H9 (cell line): ENCODE measurements around the gene TMEM187. TPM values are rescaled to one million over a fixed set of nuclear protein-coding genes. Genes with fewer than 3 reads are reported as not detected.

Source experiments
- DNase-seq: peaks from one replicate; pipeline ENCODE4 v3.0.0-alpha.2; 2017
- H2AFZ ChIP-seq: one replicate; pipeline ENCODE4 v1.6.1; 2013; ENCODE audit warnings: mild to moderate bottlenecking, low read length, control low read depth, moderate library complexity
- H2AK5ac ChIP-seq: 2 replicates; pipeline ENCODE4 v1.6.1; 2013; ENCODE audit warnings: low read length, control low read depth, mixed read lengths; ENCODE audit not compliant: insufficient read length
- H2BK120ac ChIP-seq: one replicate; pipeline ENCODE4 v1.6.1; 2013; ENCODE audit warnings: low read depth, mild to moderate bottlenecking, low read length, control low read depth, inconsistent platforms; ENCODE audit not compliant: poor library complexity, severe bottlenecking
- H2BK12ac ChIP-seq: 2 replicates; pipeline ENCODE4 v1.6.1; 2013; ENCODE audit warnings: low read length, control low read depth, mixed read lengths, low read depth; ENCODE audit not compliant: insufficient read length
- H2BK15ac ChIP-seq: 2 replicates; pipeline ENCODE4 v1.6.1; 2013; ENCODE audit warnings: low read depth, low read length, control low read depth
- H2BK20ac ChIP-seq: one replicate; pipeline ENCODE4 v1.6.1; 2013; ENCODE audit warnings: low read depth, mild to moderate bottlenecking, low read length, control low read depth, inconsistent platforms; ENCODE audit not compliant: poor library complexity, severe bottlenecking
- H2BK5ac ChIP-seq: 2 replicates; pipeline ENCODE4 v1.6.1; 2013; ENCODE audit warnings: low read length, control low read depth, mixed read lengths; ENCODE audit not compliant: insufficient read length
- H3K14ac ChIP-seq: 2 replicates; pipeline ENCODE4 v1.6.1; 2013; ENCODE audit warnings: low read length, control low read depth; ENCODE audit not compliant: insufficient read depth
- H3K18ac ChIP-seq: 2 replicates; pipeline ENCODE4 v1.6.1; 2013; ENCODE audit warnings: low read depth, mild to moderate bottlenecking, mixed read lengths, low read length, control low read depth; ENCODE audit not compliant: insufficient read length
- H3K23ac ChIP-seq: 2 replicates; pipeline ENCODE4 v1.6.1; 2013; ENCODE audit warnings: low read length, control low read depth, mixed read lengths, low read depth; ENCODE audit not compliant: insufficient read length
- H3K23me2 ChIP-seq: 2 replicates; pipeline ENCODE4 v1.6.1; 2013; ENCODE audit warnings: low read depth, mild to moderate bottlenecking, mixed read lengths, low read length, control low read depth; ENCODE audit not compliant: insufficient read length, poor library complexity, severe bottlenecking
- H3K27ac ChIP-seq: 2 replicates; pipeline ENCODE4 v1.5.1; 2013; ENCODE audit warnings: low read length, control low read depth, mixed read lengths, low read depth; ENCODE audit not compliant: insufficient read length
- H3K27me3 ChIP-seq: 2 replicates; pipeline ENCODE4 v1.6.1; 2013; ENCODE audit warnings: low read length, control low read depth, inconsistent platforms; ENCODE audit not compliant: insufficient read depth
- H3K4ac ChIP-seq: 2 replicates; pipeline ENCODE4 v1.6.1; 2013; ENCODE audit warnings: low read depth, mild to moderate bottlenecking, control low read depth, inconsistent platforms, low read length, moderate library complexity
- H3K4me1 ChIP-seq: 2 replicates; pipeline ENCODE4 v1.6.1; 2013; ENCODE audit warnings: low read length, control low read depth, inconsistent platforms; ENCODE audit not compliant: insufficient read depth
- H3K4me2 ChIP-seq: 2 replicates; pipeline ENCODE4 v1.6.1; 2013; ENCODE audit warnings: low read length, control low read depth, mixed read lengths; ENCODE audit not compliant: insufficient read length, insufficient read depth
- H3K56ac ChIP-seq: 2 replicates; pipeline ENCODE4 v1.6.1; 2013; ENCODE audit warnings: low read depth, mild to moderate bottlenecking, mixed read lengths, low read length, control low read depth; ENCODE audit not compliant: insufficient read length
- H3K79me1 ChIP-seq: 2 replicates; pipeline ENCODE4 v1.6.1; 2013; ENCODE audit warnings: low read depth, mild to moderate bottlenecking, moderate library complexity, low read length, control low read depth, inconsistent platforms; ENCODE audit not compliant: insufficient read depth, poor library complexity, severe bottlenecking
- H3K79me2 ChIP-seq: 2 replicates; pipeline ENCODE4 v1.6.1; 2013; ENCODE audit warnings: low read length, control low read depth, inconsistent platforms; ENCODE audit not compliant: insufficient read depth
- H3K9ac ChIP-seq: 2 replicates; pipeline ENCODE4 v1.6.1; 2013; ENCODE audit warnings: low read length, control low read depth, mixed read lengths; ENCODE audit not compliant: insufficient read length; ENCODE audit errors: extremely low read depth
- H3K9me3 ChIP-seq: one replicate; pipeline ENCODE4 v1.6.1; 2013; ENCODE audit warnings: low read depth, low read length, inconsistent platforms; ENCODE audit not compliant: control insufficient read depth
- H3T11ph ChIP-seq: one replicate; pipeline ENCODE4 v1.6.1; 2013; ENCODE audit warnings: mild to moderate bottlenecking, low read length, control low read depth, inconsistent platforms
- H4K20me1 ChIP-seq: one replicate; pipeline ENCODE4 v1.6.1; 2013; ENCODE audit not compliant: control insufficient read depth, insufficient read length, insufficient read depth
- H4K5ac ChIP-seq: 2 replicates; pipeline ENCODE4 v1.6.1; 2013; ENCODE audit warnings: low read depth, mild to moderate bottlenecking, mixed read lengths, low read length, control low read depth; ENCODE audit not compliant: insufficient read length
- H4K8ac ChIP-seq: replicated peaks from 2 replicates; pipeline ENCODE4 v1.6.1; 2013; ENCODE audit warnings: low read length, control low read depth, mixed read lengths, low read depth; ENCODE audit not compliant: insufficient read length
- H4K91ac ChIP-seq: 2 replicates; pipeline ENCODE4 v1.6.1; 2013; ENCODE audit warnings: low read depth, mild to moderate bottlenecking, moderate library complexity, mixed read lengths, low read length, control low read depth; ENCODE audit not compliant: insufficient read length
- H3K27ac Mint-ChIP-seq, 3 experiments: 2 replicates in 2 of 3; 3 replicates in 1 of 3; pipeline ENCODE4 v1.8.0; 2020 to 2021; ENCODE audit warnings: mixed read lengths in 3 of 3, mild to moderate bottlenecking in 1 of 3, moderate library complexity in 1 of 3
- H3K27me3 Mint-ChIP-seq: 2 replicates; pipeline ENCODE4 v1.8.0; 2021; ENCODE audit warnings: low read depth, mild to moderate bottlenecking, moderate library complexity, mixed read lengths
- H3K36me3 Mint-ChIP-seq, 3 experiments: 2 replicates in 2 of 3; 3 replicates in 1 of 3; pipeline ENCODE4 v1.8.0; 2020 to 2021; ENCODE audit warnings: low read depth in 3 of 3, mixed read lengths in 3 of 3; ENCODE audit not compliant: insufficient read depth in 1 of 3
- H3K4me1 Mint-ChIP-seq, 2 experiments: 2 replicates each; pipeline ENCODE4 v1.8.0; 2020; ENCODE audit warnings: mixed read lengths in 2 of 2
- H3K4me3 Mint-ChIP-seq, 2 experiments: 2 replicates in 1 of 2; 3 replicates in 1 of 2; pipeline ENCODE4 v1.8.0; 2020 to 2021; ENCODE audit warnings: mild to moderate bottlenecking in 2 of 2, mixed read lengths in 2 of 2, moderate library complexity in 1 of 2
- H3K9me3 Mint-ChIP-seq, 2 experiments: 2 replicates in 1 of 2; 3 replicates in 1 of 2; pipeline ENCODE4 v1.8.0; 2020; ENCODE audit warnings: mild to moderate bottlenecking in 2 of 2, mixed read lengths in 2 of 2, moderate library complexity in 1 of 2
- CTCF ChIP-seq: fragments of 200-600 bp; sonication (generic); conservative IDR thresholded peaks from 3 replicates; pipeline ENCODE4 v1.8.0; 2021; ENCODE audit warnings: antibody characterized with exemption, mild to moderate bottlenecking
- WGBS: extraction: QIAGEN DNeasy Blood & Tissue Kit; methylation state at CpG from one replicate; pipeline ENCODE4 v1.1.7; 2013; ENCODE audit warnings: missing lambda C conversion rate, low lambda C conversion rate, mixed read lengths; ENCODE audit not compliant: insufficient read length; ENCODE audit errors: extremely low coverage; 5-methylcytosine and 5-hydroxymethylcytosine counted together
- total RNA-seq: library from RNA; stranded (reverse); gene quantifications from 2 replicates; pipeline ENCODE4 v1.2.1, GENCODE V29; 2021

The TMEM187 gene
- total RNA-seq, 1 experiment from 2014 or later: 2.7 TPM

- Histone ChIP-seq H2BK15ac (no peak within 1 kb of the TSS), H2AK5ac (no peak within 1 kb of the TSS), H2BK120ac (no peak within 1 kb of the TSS), H2BK12ac (no peak within 1 kb of the TSS), H4K5ac (no peak within 1 kb of the TSS), H3K56ac (no peak within 1 kb of the TSS), H3K4ac (no peak within 1 kb of the TSS), H3T11ph (no peak within 1 kb of the TSS), H3K79me2 (no peaks in the 10 kb centered on the region), H3K23ac (no peak within 1 kb of the TSS), H3K4me2 (no peak within 1 kb of the TSS), H2BK20ac (no peak within 1 kb of the TSS), H3K18ac (no peak within 1 kb of the TSS), H3K23me2 (no peaks in the 10 kb centered on the region), H3K27ac (no peak within 1 kb of the TSS), H4K20me1 (no peaks in the 10 kb centered on the region), H2BK5ac (no peak within 1 kb of the TSS), H3K9ac (no peak within 1 kb of the TSS), H3K79me1 (no peaks in the 10 kb centered on the region), H4K8ac (no peak within 1 kb of the TSS), H3K27me3 (no peaks in the 10 kb centered on the region), H4K91ac (no peak within 1 kb of the TSS), H3K14ac (0 out of 2 replicates have a peak within 1 kb of the TSS, but pooled peaks have one; percentile 5), H2AFZ (no peak within 1 kb of the TSS), H3K9me3 (no peaks in the 10 kb centered on the region), H3K4me1 (no peaks in the 10 kb centered on the region)
- Mint-ChIP-seq H3K36me3 (peaks cover 9 to 28% (median 18%) of the 10 kb centered on the region in 3 experiments), H3K9me3 (peaks cover 19 to 28% of the 10 kb centered on the region in 2 experiments), H3K4me1 (peaks cover 15 to 39% of the 10 kb centered on the region in 2 experiments), H3K4me3 (peak within 1 kb of the TSS; percentile 47 to 71; a peak in 3 of 5 replicates), H3K27me3 (no peaks in the 10 kb centered on the region), H3K27ac (peak within 1 kb of the TSS in 1 of 3 experiments; percentile 35; a peak in 1 of 7 replicates)
- no CpG with 5 or more reads among the region's 31 CpGs for WGBS
- DNase-seq: peak; percentile 67
- no peak for TF ChIP-seq CTCF
Measured at GRCh38 chrX:153944140-153944799, 28.3 kb upstream of the TMEM187 start, which contains the start of gene RENBP. RENBP (minus strand) TSS chrX:153944643; CDS start chrX:153944610, 33 bp downstream.
